Prostate gland (tissue), 2 donors: Measurements from ENCODE around the gene ZNF84. TPM values are rescaled to one million over a fixed set of nuclear protein-coding genes. Genes with fewer than 3 reads are reported as not detected.

Experiments used
- DNase-seq: peaks from one replicate; pipeline ENCODE4 v3.0.0-alpha.2; 2019; ENCODE audit warnings: low spot score
- H3K27ac ChIP-seq, 2 donors: fragments of 200-600 bp; sonication (generic); 2 replicates each; pipeline ENCODE4 v1.5.1; 2017 to 2019
- H3K27me3 ChIP-seq: fragments of 200-600 bp; sonication (generic); replicated peaks from 2 replicates; pipeline ENCODE4 v1.5.1; 2019; ENCODE audit not compliant: insufficient read depth
- H3K36me3 ChIP-seq, 2 donors: fragments of 200-600 bp; sonication (generic); 1 replicate in 1 of 2; 2 replicates in 1 of 2; pipeline versions ENCODE4 v1.5.1 to v1.8.1; 2017 to 2019
- H3K4me1 ChIP-seq: fragments of 200-600 bp; sonication (generic); replicated peaks from 2 replicates; pipeline ENCODE4 v1.5.1; 2019
- H3K4me3 ChIP-seq, 2 donors: fragments of 200-600 bp; sonication (generic); 2 replicates each; pipeline ENCODE4 v1.5.1; 2017 to 2019
- H3K9me3 ChIP-seq: fragments of 200-600 bp; sonication (generic); 2 replicates; pipeline ENCODE4 v1.5.1; 2017
- CTCF ChIP-seq, 4 experiments: fragments of 200-600 bp in 2 of 4; fragments of 450-650 bp in 2 of 4; sonication (generic) in 2 of 4; IDR thresholded peaks; 1 replicate in 3 of 4; 2 replicates in 1 of 4; pipeline ENCODE4 v1.5.1; 2016 to 2019; ENCODE audit warnings: antibody characterized with exemption in 4 of 4, mild to moderate bottlenecking in 2 of 4, moderate library complexity in 2 of 4
- POLR2A ChIP-seq: fragments of 450-650 bp; IDR thresholded peaks from one replicate; pipeline ENCODE4 v1.6.1; 2016; ENCODE audit warnings: antibody characterized with exemption, mild to moderate bottlenecking
- POLR2AphosphoS5 ChIP-seq: sonication (generic); formaldehyde crosslinking; IDR thresholded peaks from one replicate; pipeline ENCODE4 v1.6.1; 2017; ENCODE audit warnings: antibody characterized with exemption
- WGBS: methylation state at CpG from one replicate; pipeline ENCODE4 v1.1.5; 2018; 5-methylcytosine and 5-hydroxymethylcytosine counted together
- intact Hi-C: fragments of 100-400 bp; cut with DNase I; formaldehyde crosslinking; loops from one replicate; pipeline ENCODE4 v1.14.2; 2022
- total RNA-seq, 2 donors: library from RNA; depleted of rRNA; stranded (reverse); fragments of >200 nt; gene quantifications; one replicate each; pipeline ENCODE4 v1.1.0, GENCODE V29; 2016

Gene ZNF84
- total RNA-seq, 2 donors from 2014 or later, result 22.2 to 52.0 TPM

DNA sequence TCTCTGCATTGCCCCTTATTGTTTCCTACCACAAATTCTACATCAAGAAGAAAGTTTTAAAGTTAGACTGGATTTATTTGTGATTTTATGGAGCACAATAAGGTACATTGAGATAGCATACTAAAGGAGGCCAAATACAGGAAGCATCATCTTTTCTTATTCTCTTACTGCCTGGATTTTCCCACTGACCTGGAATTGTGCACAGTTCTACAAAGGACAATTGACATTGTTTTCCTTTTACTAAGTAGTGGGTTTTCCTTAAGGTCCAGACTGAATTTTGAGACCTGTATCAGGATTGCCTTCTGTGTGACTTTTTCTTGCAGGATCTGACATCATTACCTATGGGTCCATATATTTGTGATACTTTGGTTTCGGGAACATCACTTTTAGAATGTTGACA lies 24.6 kb downstream of the ZNF84 start:
- no peak for TF ChIP-seq POLR2AphosphoS5
- TF ChIP-seq CTCF (IDR thresholded peaks at IDR 0.05), result no peak
- no peak for TF ChIP-seq POLR2A
- Histone ChIP-seq H3K9me3 (peaks cover 25% of the 10 kb centered on the region), H3K27ac (no peak overlapping the region), H3K27me3 (no peaks in the 10 kb centered on the region), H3K4me3 (no peak overlapping the region), H3K4me1 (no peaks in the 10 kb centered on the region), H3K36me3 (peaks cover 0 to 5% of the 10 kb centered on the region in 2 donors)
- intact Hi-C loops, result no loop called here
- WGBS, result 100% methylated on average over 1 of the region's 1 CpG
- no peak for DNase-seq

GRCh38 chr12:133063556-133063955 lies 26.2 kb downstream of the ZNF84 start:
- Histone ChIP-seq H3K9me3 (peaks cover 13% of the 10 kb centered on the region), H3K4me3 (no peak overlapping the region), H3K27ac (no peak overlapping the region), H3K36me3 (peaks cover 0 to 5% of the 10 kb centered on the region in 2 donors), H3K27me3 (no peaks in the 10 kb centered on the region), H3K4me1 (no peaks in the 10 kb centered on the region)
- intact Hi-C loops, result no loop called here
- no peak for DNase-seq
- TF ChIP-seq CTCF (IDR thresholded peaks at IDR 0.05), result no peak
- TF ChIP-seq POLR2AphosphoS5, result no peak
- no peak for TF ChIP-seq POLR2A
- WGBS, result 95% methylated on average over 1 of the region's 1 CpG

- intact Hi-C loops, result no loop called here
- WGBS, result 96% methylated on average over 2 of the region's 2 CpGs
- no peak for DNase-seq
- no peak for TF ChIP-seq POLR2A
- no peak for TF ChIP-seq CTCF (IDR thresholded peaks at IDR 0.05)
- TF ChIP-seq POLR2AphosphoS5, result no peak
- Histone ChIP-seq H3K27me3 (no peaks in the 10 kb centered on the region), H3K4me1 (no peaks in the 10 kb centered on the region), H3K27ac (no peak overlapping the region), H3K9me3 (no peaks in the 10 kb centered on the region), H3K4me3 (no peak overlapping the region), H3K36me3 (no peaks in the 10 kb centered on the region)
These were observed 36.5 kb downstream of the ZNF84 start for GRCh38 chr12:133073836-133074235.

DNA sequence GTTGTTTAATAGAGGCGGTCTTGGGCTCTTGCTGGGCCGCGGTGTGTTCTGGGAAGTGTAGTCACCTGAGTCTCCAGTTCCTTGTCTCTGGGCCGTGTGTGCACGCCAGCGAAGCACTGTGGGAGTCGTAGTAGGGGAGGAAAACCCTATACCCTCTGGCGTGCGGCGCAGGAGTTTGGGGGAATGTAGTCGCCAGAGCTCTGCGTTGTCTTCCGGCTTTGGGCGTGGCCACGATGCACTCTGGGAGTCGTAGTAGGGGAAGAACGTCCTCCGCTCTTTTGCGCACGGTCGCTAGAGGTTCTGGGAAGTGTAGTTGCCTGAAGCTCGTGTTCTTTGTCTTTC lies 42.7 kb downstream of the ZNF84 start:
- Histone ChIP-seq H3K36me3 (peaks cover 0 to 22% of the 10 kb centered on the region in 2 donors), H3K4me1 (no peaks in the 10 kb centered on the region), H3K27me3 (no peaks in the 10 kb centered on the region), H3K27ac (peak overlapping the region; percentile 97 to 98), H3K9me3 (peaks cover 4% of the 10 kb centered on the region), H3K4me3 (peak overlapping the region; percentile 68 to 86)
- 0% methylated on average over 22 of the region's 22 CpGs for WGBS
- intact Hi-C loops, result loop anchor here (2.0 to 5.0 kb wide), 3 partner anchors 43 to 93 kb away; partner anchors contain the start of genes ZNF10, ZNF26, ZNF84 and ZNF891
- peak; percentile 98 for DNase-seq
- TF ChIP-seq POLR2AphosphoS5 (peak; percentile 98), CTCF (IDR thresholded peaks at IDR 0.05) (peak in 1 of 4 experiments; percentile 14), POLR2A (peak; percentile 43)

GRCh38 chr12:133080368-133081158 lies 43.3 kb downstream of the ZNF84 start, which contains the start of gene ZNF140:
TSS of gene ZNF140 (plus strand) at chr12:133080923. CDS start at chr12:133081321, 398 bp downstream.
- Histone ChIP-seq H3K4me1 (no peaks in the 10 kb centered on the region), H3K4me3 (peak within 1 kb of the TSS; percentile 68 to 86), H3K27ac (peak within 1 kb of the TSS; percentile 97 to 98), H3K27me3 (no peaks in the 10 kb centered on the region), H3K9me3 (peaks cover 4% of the 10 kb centered on the region), H3K36me3 (peaks cover 5 to 26% of the 10 kb centered on the region in 2 donors)
- DNase-seq, result peak; percentile 96
- intact Hi-C loops, result loop anchor here (2.0 to 5.0 kb wide), 3 partner anchors 44 to 93 kb away; partner anchors contain the start of genes ZNF10, ZNF26, ZNF84 and ZNF891
- under 1% methylated on average over 69 of the region's 69 CpGs for WGBS
- peak in 3 of 4 experiments; percentile 4 to 66 (median 53) for TF ChIP-seq CTCF (IDR thresholded peaks at IDR 0.05)
- TF ChIP-seq POLR2A, result peak; percentile 54
- peak; percentile 71 for TF ChIP-seq POLR2AphosphoS5
